Panc1 (cell line): Measurements from ENCODE around the gene NKX2-1. TPM values are rescaled to one million over a fixed set of nuclear protein-coding genes. Genes with fewer than 3 reads are reported as not detected.

Experiments used
- ATAC-seq: fragments of 200-7000 bp; cut with Tn5 transposase; 2 replicates; pipeline ENCODE4 v1.9.1; 2020; ENCODE audit warnings: mild to moderate bottlenecking, moderate library complexity
- BruUV-seq: library from RNA; stranded (reverse); fragments of 400-500 nt; replicated peaks from 2 replicates; lab custom pipeline; 2021; lab: Mats Ljungman, UMichigan
- CTCF ChIA-PET: fragments of 300-600 bp; sonication (Branson Sonifier 250); formaldehyde crosslinking; loops from one replicate; lab custom pipeline; 2022; ENCODE audit warnings: antibody characterized with exemption; lab: Charles Lee
- POLR2A ChIA-PET: fragments of 300-600 bp; sonication (Branson Sonifier 250); formaldehyde crosslinking; loops from one replicate; lab custom pipeline; 2022; ENCODE audit warnings: antibody characterized with exemption; lab: Charles Lee
- DNase-seq: peaks from one replicate; pipeline ENCODE4 v3.0.0-alpha.2; 2010; ENCODE audit warnings: low read depth, low spot score
- H3K27ac ChIP-seq: 2 replicates; pipeline ENCODE4 v1.5.1; 2011; ENCODE audit warnings: mild to moderate bottlenecking, low read length, inconsistent platforms
- H3K27me3 ChIP-seq: fragments of 200-500 bp; sonication (Bioruptor generic); 2 replicates; pipeline ENCODE4 v1.6.0; 2014; ENCODE audit warnings: low read length, inconsistent platforms; ENCODE audit not compliant: control insufficient read depth, insufficient read depth
- H3K36me3 ChIP-seq: fragments of 200-500 bp; sonication (Bioruptor generic); 2 replicates; pipeline ENCODE4 v1.5.1; 2014; ENCODE audit warnings: inconsistent platforms, mild to moderate bottlenecking, low read length, moderate library complexity; ENCODE audit not compliant: control insufficient read depth, insufficient read depth
- H3K4me1 ChIP-seq: 2 replicates; pipeline ENCODE4 v1.5.1; 2011; ENCODE audit warnings: inconsistent platforms, mild to moderate bottlenecking, low read length, moderate library complexity; ENCODE audit not compliant: control insufficient read depth, insufficient read depth
- H3K4me3 ChIP-seq, 2 experiments: 2 replicates each; pipeline ENCODE4 v1.5.1; 2011 to 2012; ENCODE audit warnings: low read depth in 2 of 2, low read length in 2 of 2, mild to moderate bottlenecking in 2 of 2, inconsistent platforms in 1 of 2, moderate library complexity in 1 of 2
- H3K9me3 ChIP-seq: fragments of 200-500 bp; sonication (Bioruptor generic); 2 replicates; pipeline ENCODE4 v1.5.1; 2014; ENCODE audit warnings: low read depth, mild to moderate bottlenecking, inconsistent platforms, low read length, moderate library complexity; ENCODE audit not compliant: control insufficient read depth, insufficient read depth
- POLR2AphosphoS5 ChIP-seq: IDR thresholded peaks from 2 replicates; pipeline ENCODE4 v1.6.1; 2012; ENCODE audit warnings: mild to moderate bottlenecking, low read depth, low read length, moderate library complexity
- SIN3A ChIP-seq: IDR thresholded peaks from 2 replicates; pipeline ENCODE4 v1.6.1; 2012; ENCODE audit warnings: low read depth, mild to moderate bottlenecking, low read length, moderate library complexity, borderline replicate concordance; ENCODE audit not compliant: insufficient read depth
- TCF7L2 ChIP-seq: IDR thresholded peaks from 2 replicates; pipeline ENCODE4 v1.6.1; 2011; ENCODE audit warnings: mild to moderate bottlenecking, low read depth, low read length, inconsistent platforms
- in situ Hi-C: cut with HindIII; loops from 2 replicates; pipeline ENCODE4 v1.10.0; 2016; ENCODE audit warnings: low sequenced_read_pairs, low pct_unique_long_range_greater_than_20kb
- intact Hi-C: fragments of 100-400 bp; cut with micrococcal nuclease; formaldehyde crosslinking; loops from one replicate; pipeline ENCODE4 v1.10.0; 2022; ENCODE audit not compliant: unreplicated experiment
- total RNA-seq: library from RNA; stranded (reverse); gene quantifications from one replicate; pipeline ENCODE4 v1.2.1, GENCODE V29; 2021; ENCODE audit not compliant: unreplicated experiment
- TF ChIP-seq, protein P1 (sequence below): fragments of 450-650 bp; IDR thresholded peaks from 2 replicates; pipeline ENCODE4 v1.5.1; 2017; ENCODE audit warnings: mild to moderate bottlenecking
- TF ChIP-seq, protein P2 (sequence below), 2 experiments: IDR thresholded peaks; 2 replicates each; pipeline ENCODE4 v1.6.1; 2011 to 2012; ENCODE audit warnings: low read depth in 2 of 2, control low read depth in 1 of 2, low read length in 1 of 2, mild to moderate bottlenecking in 1 of 2, moderate library complexity in 1 of 2; ENCODE audit not compliant: insufficient read depth in 1 of 2

NKX2-1 gene
- total RNA-seq, 1 experiment from 2014 or later: 0.13 TPM

DNA sequence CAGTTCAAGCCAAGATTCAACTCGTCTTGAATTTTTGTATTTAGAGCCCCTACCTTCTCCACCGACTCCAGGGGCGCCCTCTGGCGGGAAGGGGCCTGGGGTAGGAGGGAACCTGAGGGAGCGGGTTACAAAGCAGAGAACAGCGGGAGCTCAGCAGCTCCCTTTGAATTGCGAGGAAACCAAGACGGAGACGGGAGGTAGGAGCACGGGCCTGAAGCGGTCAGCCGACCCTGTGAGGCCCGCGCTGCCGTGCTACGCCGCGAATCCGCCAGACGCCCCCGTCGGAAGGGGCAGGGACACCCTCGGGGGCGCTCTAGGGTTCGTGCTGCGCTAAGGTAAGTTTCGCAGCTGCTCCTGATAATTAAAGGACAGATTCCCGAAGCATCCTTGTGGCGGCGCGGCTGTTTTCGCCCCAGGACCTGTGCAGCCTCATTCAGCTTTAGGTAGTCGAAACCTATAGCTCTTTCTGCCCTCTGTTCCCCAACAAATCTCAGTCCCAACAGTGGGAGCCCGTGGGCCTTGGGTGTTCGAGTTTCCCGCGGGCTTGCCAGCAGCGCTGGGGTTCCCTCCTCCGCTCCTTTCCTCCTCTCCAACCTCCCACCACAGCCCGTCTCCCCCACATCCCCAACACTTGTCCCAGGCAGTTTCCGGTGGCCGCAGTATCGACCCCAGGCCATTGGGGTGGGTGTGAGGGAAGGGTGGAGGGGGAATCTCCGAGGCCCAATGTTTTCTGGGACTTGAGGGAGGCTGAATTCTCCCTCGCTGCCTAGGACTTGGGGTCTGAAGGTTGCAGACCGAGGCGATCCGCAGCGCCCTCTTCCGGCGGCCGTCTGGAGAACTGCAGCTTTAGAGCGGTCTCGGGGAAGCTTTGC, 5.1 kb upstream of the NKX2-1 start:
- Histone ChIP-seq H3K27ac (no peak overlapping the region), H3K36me3 (no peaks in the 10 kb centered on the region), H3K27me3 (peaks cover 10% of the 10 kb centered on the region), H3K9me3 (no peaks in the 10 kb centered on the region), H3K4me1 (no peaks in the 10 kb centered on the region; the same call in 1 of the 2 replicates), H3K4me3 (no peak overlapping the region)
- ChIA-PET CTCF (interaction anchor here (0.5 to 0.9 kb wide), 3 partner anchors 29 to 513 kb away, joined by 3 to 10 read pairs (median 8); no protein-coding TSS in a partner anchor), POLR2A (interaction anchor here (0.6 to 0.9 kb wide), 2 partner anchors 252 to 467 kb away, joined by 3 read pairs; no protein-coding TSS in a partner anchor)
- intact Hi-C loops: no loop called here
- DNase-seq (no peak), ATAC-seq (no peak)
- TF ChIP-seq, protein P1, sequence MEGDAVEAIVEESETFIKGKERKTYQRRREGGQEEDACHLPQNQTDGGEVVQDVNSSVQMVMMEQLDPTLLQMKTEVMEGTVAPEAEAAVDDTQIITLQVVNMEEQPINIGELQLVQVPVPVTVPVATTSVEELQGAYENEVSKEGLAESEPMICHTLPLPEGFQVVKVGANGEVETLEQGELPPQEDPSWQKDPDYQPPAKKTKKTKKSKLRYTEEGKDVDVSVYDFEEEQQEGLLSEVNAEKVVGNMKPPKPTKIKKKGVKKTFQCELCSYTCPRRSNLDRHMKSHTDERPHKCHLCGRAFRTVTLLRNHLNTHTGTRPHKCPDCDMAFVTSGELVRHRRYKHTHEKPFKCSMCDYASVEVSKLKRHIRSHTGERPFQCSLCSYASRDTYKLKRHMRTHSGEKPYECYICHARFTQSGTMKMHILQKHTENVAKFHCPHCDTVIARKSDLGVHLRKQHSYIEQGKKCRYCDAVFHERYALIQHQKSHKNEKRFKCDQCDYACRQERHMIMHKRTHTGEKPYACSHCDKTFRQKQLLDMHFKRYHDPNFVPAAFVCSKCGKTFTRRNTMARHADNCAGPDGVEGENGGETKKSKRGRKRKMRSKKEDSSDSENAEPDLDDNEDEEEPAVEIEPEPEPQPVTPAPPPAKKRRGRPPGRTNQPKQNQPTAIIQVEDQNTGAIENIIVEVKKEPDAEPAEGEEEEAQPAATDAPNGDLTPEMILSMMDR: peak; percentile 77
- TF ChIP-seq POLR2AphosphoS5 (no peak), SIN3A (no peak), TCF7L2 (no peak)
- TF ChIP-seq, protein P2, sequence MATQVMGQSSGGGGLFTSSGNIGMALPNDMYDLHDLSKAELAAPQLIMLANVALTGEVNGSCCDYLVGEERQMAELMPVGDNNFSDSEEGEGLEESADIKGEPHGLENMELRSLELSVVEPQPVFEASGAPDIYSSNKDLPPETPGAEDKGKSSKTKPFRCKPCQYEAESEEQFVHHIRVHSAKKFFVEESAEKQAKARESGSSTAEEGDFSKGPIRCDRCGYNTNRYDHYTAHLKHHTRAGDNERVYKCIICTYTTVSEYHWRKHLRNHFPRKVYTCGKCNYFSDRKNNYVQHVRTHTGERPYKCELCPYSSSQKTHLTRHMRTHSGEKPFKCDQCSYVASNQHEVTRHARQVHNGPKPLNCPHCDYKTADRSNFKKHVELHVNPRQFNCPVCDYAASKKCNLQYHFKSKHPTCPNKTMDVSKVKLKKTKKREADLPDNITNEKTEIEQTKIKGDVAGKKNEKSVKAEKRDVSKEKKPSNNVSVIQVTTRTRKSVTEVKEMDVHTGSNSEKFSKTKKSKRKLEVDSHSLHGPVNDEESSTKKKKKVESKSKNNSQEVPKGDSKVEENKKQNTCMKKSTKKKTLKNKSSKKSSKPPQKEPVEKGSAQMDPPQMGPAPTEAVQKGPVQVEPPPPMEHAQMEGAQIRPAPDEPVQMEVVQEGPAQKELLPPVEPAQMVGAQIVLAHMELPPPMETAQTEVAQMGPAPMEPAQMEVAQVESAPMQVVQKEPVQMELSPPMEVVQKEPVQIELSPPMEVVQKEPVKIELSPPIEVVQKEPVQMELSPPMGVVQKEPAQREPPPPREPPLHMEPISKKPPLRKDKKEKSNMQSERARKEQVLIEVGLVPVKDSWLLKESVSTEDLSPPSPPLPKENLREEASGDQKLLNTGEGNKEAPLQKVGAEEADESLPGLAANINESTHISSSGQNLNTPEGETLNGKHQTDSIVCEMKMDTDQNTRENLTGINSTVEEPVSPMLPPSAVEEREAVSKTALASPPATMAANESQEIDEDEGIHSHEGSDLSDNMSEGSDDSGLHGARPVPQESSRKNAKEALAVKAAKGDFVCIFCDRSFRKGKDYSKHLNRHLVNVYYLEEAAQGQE (IDR thresholded peaks at IDR 0.05; ENCODE audit: insufficient read depth in 1 of 2, low read depth in 2 of 2, low read length in 1 of 2): no peak
- no TSS peak for BruUV-seq
- in situ Hi-C loops: no loop called here

DNA sequence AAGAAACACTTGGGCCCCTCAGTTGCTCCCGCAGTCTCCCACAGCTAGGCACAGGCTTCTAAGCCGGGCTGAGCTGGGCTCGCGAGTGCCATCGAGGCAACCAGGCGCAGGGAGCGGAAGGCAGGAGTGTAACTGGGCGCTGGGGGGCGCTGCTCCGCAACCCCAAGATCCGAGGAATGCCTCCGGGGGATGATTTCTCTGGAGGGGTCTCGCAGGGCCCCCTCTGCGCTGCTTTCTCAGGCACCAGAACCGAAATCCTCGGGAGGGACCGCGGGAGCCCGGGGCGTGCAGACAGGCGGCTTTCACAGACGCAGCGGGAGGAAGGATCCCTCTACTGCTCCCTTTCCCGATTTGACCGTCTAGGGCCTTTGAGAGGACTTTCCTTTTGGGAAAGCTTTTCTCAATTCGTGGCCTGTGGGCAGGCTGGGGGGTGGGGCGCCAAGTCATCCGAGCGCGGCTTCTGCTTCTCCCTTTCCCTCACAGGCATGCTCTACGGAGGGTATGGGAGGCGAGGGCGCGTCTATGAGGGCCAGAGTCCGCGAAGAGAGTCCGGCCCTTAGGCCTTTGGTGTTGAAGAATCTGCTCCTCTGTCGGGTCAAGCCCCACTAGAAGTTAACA, 4.3 kb upstream of the NKX2-1 start:
- Histone ChIP-seq H3K27ac (no peak overlapping the region), H3K9me3 (no peaks in the 10 kb centered on the region), H3K36me3 (no peaks in the 10 kb centered on the region), H3K27me3 (peaks cover 4% of the 10 kb centered on the region; the same call in 1 of the 2 replicates), H3K4me3 (no peak overlapping the region), H3K4me1 (no peaks in the 10 kb centered on the region; the same call in 1 of the 2 replicates)
- POLR2A ChIA-PET: interaction anchor here (0.6 to 0.9 kb wide), 2 partner anchors 253 to 468 kb away, joined by 3 read pairs; no protein-coding TSS in a partner anchor
- in situ Hi-C loops: no loop called here
- intact Hi-C loops: no loop called here
- TF ChIP-seq, protein P2 (IDR thresholded peaks at IDR 0.05; ENCODE audit: insufficient read depth in 1 of 2, low read depth in 2 of 2, low read length in 1 of 2): no peak
- TF ChIP-seq, protein P1: peak; percentile 19
- CTCF ChIA-PET: interaction anchor here (0.5 kb wide), 1 partner anchor 29 kb away, joined by 8 read pairs; no protein-coding TSS in a partner anchor
- DNase-seq (no peak), ATAC-seq (no peak)
- no TSS peak for BruUV-seq
